Activated T-helper 17 cell treated with anti-CD3 and anti-CD28 coated beads, Interleukin-2, amount 50 U/mL, for 72 hours (primary cell): Measurements from ENCODE around the gene PDZD8. TPM values are rescaled to one million over a fixed set of nuclear protein-coding genes. Genes with fewer than 3 reads are reported as not detected.

ENCODE experiments used
- ATAC-seq: fragments of 150-1000 bp; cut with Tn5 transposase; replicated peaks from 2 replicates; pipeline ENCODE4 v1.10.0; 2021; ENCODE audit warnings: mild to moderate bottlenecking, moderate library complexity
- H3K27ac Mint-ChIP-seq: one replicate; pipeline ENCODE4 v1.8.0; 2022; ENCODE audit warnings: mixed read lengths
- H3K27me3 Mint-ChIP-seq: one replicate; pipeline ENCODE4 v1.8.0; 2022; ENCODE audit warnings: mixed read lengths
- H3K36me3 Mint-ChIP-seq: one replicate; pipeline ENCODE4 v1.8.0; 2022; ENCODE audit warnings: low read depth, mild to moderate bottlenecking, mixed read lengths
- H3K4me1 Mint-ChIP-seq: one replicate; pipeline ENCODE4 v1.8.0; 2022; ENCODE audit warnings: mixed read lengths
- H3K4me3 Mint-ChIP-seq: one replicate; pipeline ENCODE4 v1.8.0; 2022; ENCODE audit warnings: mild to moderate bottlenecking, mixed read lengths
- H3K9me3 Mint-ChIP-seq: one replicate; pipeline ENCODE4 v1.8.0; 2022; ENCODE audit warnings: mixed read lengths
- total RNA-seq, 2 donors: library from RNA; stranded (reverse); gene quantifications; one replicate each; pipeline ENCODE4 v1.2.3, GENCODE V29; 2022

The PDZD8 gene, protein sequence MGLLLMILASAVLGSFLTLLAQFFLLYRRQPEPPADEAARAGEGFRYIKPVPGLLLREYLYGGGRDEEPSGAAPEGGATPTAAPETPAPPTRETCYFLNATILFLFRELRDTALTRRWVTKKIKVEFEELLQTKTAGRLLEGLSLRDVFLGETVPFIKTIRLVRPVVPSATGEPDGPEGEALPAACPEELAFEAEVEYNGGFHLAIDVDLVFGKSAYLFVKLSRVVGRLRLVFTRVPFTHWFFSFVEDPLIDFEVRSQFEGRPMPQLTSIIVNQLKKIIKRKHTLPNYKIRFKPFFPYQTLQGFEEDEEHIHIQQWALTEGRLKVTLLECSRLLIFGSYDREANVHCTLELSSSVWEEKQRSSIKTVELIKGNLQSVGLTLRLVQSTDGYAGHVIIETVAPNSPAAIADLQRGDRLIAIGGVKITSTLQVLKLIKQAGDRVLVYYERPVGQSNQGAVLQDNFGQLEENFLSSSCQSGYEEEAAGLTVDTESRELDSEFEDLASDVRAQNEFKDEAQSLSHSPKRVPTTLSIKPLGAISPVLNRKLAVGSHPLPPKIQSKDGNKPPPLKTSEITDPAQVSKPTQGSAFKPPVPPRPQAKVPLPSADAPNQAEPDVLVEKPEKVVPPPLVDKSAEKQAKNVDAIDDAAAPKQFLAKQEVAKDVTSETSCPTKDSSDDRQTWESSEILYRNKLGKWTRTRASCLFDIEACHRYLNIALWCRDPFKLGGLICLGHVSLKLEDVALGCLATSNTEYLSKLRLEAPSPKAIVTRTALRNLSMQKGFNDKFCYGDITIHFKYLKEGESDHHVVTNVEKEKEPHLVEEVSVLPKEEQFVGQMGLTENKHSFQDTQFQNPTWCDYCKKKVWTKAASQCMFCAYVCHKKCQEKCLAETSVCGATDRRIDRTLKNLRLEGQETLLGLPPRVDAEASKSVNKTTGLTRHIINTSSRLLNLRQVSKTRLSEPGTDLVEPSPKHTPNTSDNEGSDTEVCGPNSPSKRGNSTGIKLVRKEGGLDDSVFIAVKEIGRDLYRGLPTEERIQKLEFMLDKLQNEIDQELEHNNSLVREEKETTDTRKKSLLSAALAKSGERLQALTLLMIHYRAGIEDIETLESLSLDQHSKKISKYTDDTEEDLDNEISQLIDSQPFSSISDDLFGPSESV
- 10 to 100 TPM; 14.7 to 15.6 TPM for total RNA-seq

DNA sequence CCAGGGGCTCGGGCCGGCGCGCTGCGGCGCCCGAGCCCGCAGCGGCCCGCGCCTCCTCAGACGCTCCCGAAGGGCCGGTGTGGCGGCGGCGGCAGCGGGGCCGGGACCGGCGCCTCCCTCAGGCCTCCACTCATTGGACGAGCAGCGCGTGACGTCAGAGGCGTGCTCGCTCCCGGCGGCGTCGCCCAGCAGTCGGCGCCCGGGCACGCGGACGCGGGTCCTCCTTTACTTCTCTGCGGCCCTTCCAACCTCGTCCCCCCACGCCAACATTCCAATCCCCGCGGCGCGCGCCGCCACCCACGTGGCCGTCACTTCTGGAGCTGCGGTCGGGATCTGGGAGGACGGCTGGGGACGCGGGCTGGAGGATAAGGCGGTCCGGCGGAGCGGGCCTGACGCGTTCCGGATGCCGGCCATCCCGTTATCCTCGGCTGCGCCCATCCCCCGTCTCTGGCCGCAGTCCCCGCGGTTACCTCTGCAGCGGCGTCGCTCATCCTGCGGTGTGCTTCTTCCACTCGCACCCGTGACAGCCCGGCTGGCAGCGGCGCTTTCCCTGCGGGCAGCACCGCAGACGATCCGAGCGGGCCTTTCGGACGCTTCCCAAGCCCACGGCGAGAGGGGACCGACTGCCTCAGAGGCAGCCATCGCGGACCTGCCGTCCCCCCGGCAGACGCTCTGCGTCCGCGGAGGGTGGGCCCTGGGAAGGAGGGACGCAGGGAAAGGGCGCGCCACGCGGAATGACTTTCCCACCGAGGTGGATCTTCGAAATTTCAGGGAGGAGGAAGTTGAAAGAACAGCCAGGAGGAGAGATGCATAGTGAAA, at the start of gene PDZD8:
TSS of gene PDZD8 (minus strand) at position 81 of the 819 bp plus-strand sequence. CDS start 213 bp downstream, outside the sequence.
- H3K27ac Mint-ChIP-seq = peak within 1 kb of the TSS; percentile 86
- H3K4me3 Mint-ChIP-seq = peak within 1 kb of the TSS; percentile 89
- H3K9me3 Mint-ChIP-seq = no peaks in the 10 kb centered on the region
- peak; percentile 92 for ATAC-seq
- H3K27me3 Mint-ChIP-seq = peaks cover 21% of the 10 kb centered on the region
- peaks cover 11% of the 10 kb centered on the region for H3K36me3 Mint-ChIP-seq
- H3K4me1 Mint-ChIP-seq = peaks cover 10% of the 10 kb centered on the region

- no peaks in the 10 kb centered on the region for H3K36me3 Mint-ChIP-seq
- no peak for ATAC-seq
- peaks cover 4% of the 10 kb centered on the region for H3K27me3 Mint-ChIP-seq
- no peak overlapping the region for H3K4me3 Mint-ChIP-seq
- peaks cover 5% of the 10 kb centered on the region for H3K9me3 Mint-ChIP-seq
- H3K27ac Mint-ChIP-seq = no peak overlapping the region
- H3K4me1 Mint-ChIP-seq = no peaks in the 10 kb centered on the region
Measured at GRCh38 chr10:117424171-117424570, 48.9 kb upstream of the PDZD8 start.

GRCh38 chr10:117421985-117422384, 46.7 kb upstream of the PDZD8 start:
- H3K27me3 Mint-ChIP-seq = peaks cover 7% of the 10 kb centered on the region
- H3K27ac Mint-ChIP-seq = no peak overlapping the region
- peaks cover 5% of the 10 kb centered on the region for H3K9me3 Mint-ChIP-seq
- no peaks in the 10 kb centered on the region for H3K4me1 Mint-ChIP-seq
- no peaks in the 10 kb centered on the region for H3K36me3 Mint-ChIP-seq
- no peak for ATAC-seq
- H3K4me3 Mint-ChIP-seq = no peak overlapping the region

GRCh38 chr10:117420768-117421167, 45.5 kb upstream of the PDZD8 start:
- Mint-ChIP-seq H3K36me3 (no peaks in the 10 kb centered on the region), H3K27ac (no peak overlapping the region), H3K9me3 (peaks cover 5% of the 10 kb centered on the region), H3K4me1 (no peaks in the 10 kb centered on the region), H3K4me3 (no peak overlapping the region), H3K27me3 (peaks cover 8% of the 10 kb centered on the region)
- ATAC-seq = no peak

DNA sequence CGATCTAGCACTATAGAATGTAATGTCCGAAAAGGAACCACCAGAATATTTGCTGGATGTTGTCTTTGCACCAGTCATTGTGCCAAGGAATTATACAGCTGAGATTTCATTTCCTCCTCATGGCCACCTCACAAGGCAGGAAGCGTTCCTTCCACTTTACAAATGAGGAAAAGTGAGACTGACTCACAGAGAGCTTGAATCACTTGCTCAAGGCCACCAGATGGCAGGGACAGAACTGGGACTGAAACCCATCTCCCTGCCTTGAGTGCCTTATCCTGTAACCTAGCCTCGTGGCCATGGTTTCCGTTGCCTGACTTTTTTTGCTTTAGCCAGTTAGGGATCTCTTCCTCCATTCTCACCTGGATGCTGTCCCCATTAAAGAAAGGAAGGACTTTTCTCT, 44.7 kb upstream of the PDZD8 start:
- Mint-ChIP-seq H3K9me3 (peaks cover 5% of the 10 kb centered on the region), H3K36me3 (no peaks in the 10 kb centered on the region), H3K27me3 (peaks cover 13% of the 10 kb centered on the region), H3K4me3 (no peak overlapping the region), H3K27ac (no peak overlapping the region), H3K4me1 (no peaks in the 10 kb centered on the region)
- no peak for ATAC-seq

DNA sequence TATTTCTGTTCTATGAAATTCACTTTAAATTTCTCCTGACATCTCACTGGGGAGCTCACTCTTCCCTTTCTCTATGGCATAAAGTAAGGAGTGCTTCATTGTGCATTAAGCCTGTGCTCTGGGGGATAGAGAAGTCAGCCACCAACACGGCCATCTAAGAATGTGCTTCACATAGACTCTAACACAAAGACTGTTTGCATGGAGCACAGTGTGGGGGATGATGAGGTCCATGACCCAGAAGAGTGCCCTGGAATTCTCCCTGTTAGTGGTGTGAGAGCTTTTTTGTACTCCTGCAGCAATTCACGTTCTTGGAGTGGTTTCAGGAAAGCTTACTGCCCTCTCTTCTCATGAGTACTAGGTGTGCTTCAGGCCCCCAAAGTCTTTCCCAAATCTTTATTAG, 43.9 kb upstream of the PDZD8 start:
- Mint-ChIP-seq H3K27me3 (peaks cover 15% of the 10 kb centered on the region), H3K4me3 (no peak overlapping the region), H3K4me1 (no peaks in the 10 kb centered on the region), H3K36me3 (no peaks in the 10 kb centered on the region), H3K9me3 (peaks cover 5% of the 10 kb centered on the region), H3K27ac (no peak overlapping the region)
- no peak for ATAC-seq

DNA sequence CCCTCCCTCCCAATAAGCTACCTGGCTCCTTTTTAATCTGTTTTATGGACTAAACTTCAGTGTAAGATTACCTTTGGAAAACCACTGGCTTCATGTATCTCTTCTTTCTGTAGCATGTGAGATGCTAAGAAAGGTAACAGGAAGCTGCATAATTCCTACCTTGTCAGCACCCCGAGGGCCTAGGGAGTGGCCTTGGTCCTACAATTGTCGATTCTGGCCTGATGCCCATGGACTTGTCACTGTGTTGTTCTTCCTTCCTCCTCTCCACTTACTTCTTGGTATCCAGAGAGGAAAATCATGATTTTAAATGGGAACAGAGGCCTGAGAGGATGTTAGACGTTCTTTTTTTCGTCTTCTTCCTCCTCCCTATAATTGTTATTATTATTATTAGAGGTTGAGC, 42.9 kb upstream of the PDZD8 start:
- Mint-ChIP-seq H3K27ac (no peak overlapping the region), H3K9me3 (peaks cover 5% of the 10 kb centered on the region), H3K27me3 (peaks cover 19% of the 10 kb centered on the region), H3K36me3 (no peaks in the 10 kb centered on the region), H3K4me1 (no peaks in the 10 kb centered on the region), H3K4me3 (no peak overlapping the region)
- ATAC-seq = no peak

- H3K4me3 Mint-ChIP-seq = no peak overlapping the region
- peaks cover 27% of the 10 kb centered on the region for H3K27me3 Mint-ChIP-seq
- H3K9me3 Mint-ChIP-seq = peaks cover 5% of the 10 kb centered on the region
- H3K27ac Mint-ChIP-seq = no peak overlapping the region
- ATAC-seq = no peak
- H3K4me1 Mint-ChIP-seq = no peaks in the 10 kb centered on the region
- H3K36me3 Mint-ChIP-seq = no peaks in the 10 kb centered on the region
Measured at GRCh38 chr10:117417196-117417595, 42.0 kb upstream of the PDZD8 start.

- Mint-ChIP-seq H3K4me1 (no peaks in the 10 kb centered on the region), H3K4me3 (no peak overlapping the region), H3K27ac (no peak overlapping the region), H3K36me3 (no peaks in the 10 kb centered on the region), H3K27me3 (peaks cover 33% of the 10 kb centered on the region), H3K9me3 (no peaks in the 10 kb centered on the region)
- ATAC-seq = no peak
Measured at GRCh38 chr10:117413928-117414618, 38.8 kb upstream of the PDZD8 start.

GRCh38 chr10:117412469-117413010, 37.3 kb upstream of the PDZD8 start:
- no peak overlapping the region for H3K4me3 Mint-ChIP-seq
- H3K36me3 Mint-ChIP-seq = no peaks in the 10 kb centered on the region
- no peak overlapping the region for H3K27ac Mint-ChIP-seq
- no peak for ATAC-seq
- no peaks in the 10 kb centered on the region for H3K9me3 Mint-ChIP-seq
- peaks cover 30% of the 10 kb centered on the region for H3K27me3 Mint-ChIP-seq
- H3K4me1 Mint-ChIP-seq = no peaks in the 10 kb centered on the region

DNA sequence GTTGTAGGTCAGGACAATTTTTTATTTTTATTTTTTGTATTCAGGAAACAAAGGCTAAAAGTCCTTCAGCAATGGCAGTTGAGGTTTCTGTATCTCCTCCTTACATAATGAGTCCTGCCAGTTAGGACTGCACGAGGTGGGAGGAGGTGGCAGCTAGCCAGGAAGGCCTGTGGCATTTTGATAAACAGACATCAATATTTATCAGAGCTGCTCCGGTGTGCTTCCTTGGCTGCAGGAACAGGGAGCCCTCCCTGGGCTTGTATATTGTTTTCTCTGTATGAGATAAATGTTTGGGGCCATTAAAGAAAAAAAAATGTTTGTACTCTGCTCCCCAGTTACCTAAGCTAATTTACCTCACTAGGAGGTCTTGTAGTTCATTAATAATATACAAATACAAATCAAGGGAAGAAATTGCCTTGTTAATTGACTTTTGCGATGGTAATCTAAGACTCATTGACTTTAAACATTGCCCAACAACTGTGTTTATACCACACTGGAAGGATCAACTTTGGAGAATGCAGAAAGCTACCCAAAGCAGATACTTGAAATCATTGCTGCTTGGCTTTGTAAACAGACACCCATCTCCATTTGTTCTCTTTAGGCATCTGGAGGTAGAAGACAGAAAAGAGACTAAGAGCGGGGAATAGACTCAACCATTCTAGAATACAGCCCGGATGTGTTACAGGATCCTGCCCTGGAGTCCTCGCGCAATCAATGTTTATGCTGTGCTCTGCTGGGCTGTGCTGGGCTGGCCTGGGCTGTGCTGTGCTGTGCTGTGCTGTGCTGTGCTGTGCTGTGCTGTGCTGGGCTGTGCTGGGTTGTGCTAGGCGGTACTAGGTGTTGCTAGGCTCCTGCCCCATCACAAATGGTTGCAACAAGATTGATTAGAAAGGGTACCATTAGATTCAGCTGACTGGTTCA, 36.5 kb upstream of the PDZD8 start:
- no peak for ATAC-seq
- H3K4me3 Mint-ChIP-seq = no peak overlapping the region
- H3K36me3 Mint-ChIP-seq = no peaks in the 10 kb centered on the region
- no peaks in the 10 kb centered on the region for H3K4me1 Mint-ChIP-seq
- H3K27ac Mint-ChIP-seq = no peak overlapping the region
- H3K9me3 Mint-ChIP-seq = no peaks in the 10 kb centered on the region
- peaks cover 30% of the 10 kb centered on the region for H3K27me3 Mint-ChIP-seq

GRCh38 chr10:117410557-117410956, 35.3 kb upstream of the PDZD8 start:
- Mint-ChIP-seq H3K4me3 (no peak overlapping the region), H3K4me1 (no peaks in the 10 kb centered on the region), H3K27ac (no peak overlapping the region), H3K9me3 (no peaks in the 10 kb centered on the region), H3K36me3 (no peaks in the 10 kb centered on the region), H3K27me3 (peaks cover 27% of the 10 kb centered on the region)
- no peak for ATAC-seq
